Measurements from ENCODE around the gene TRIM62. TPM values are rescaled to one million over a fixed set of nuclear protein-coding genes. Genes with fewer than 3 reads are reported as not detected.

The TRIM62 gene
- total RNA-seq, 6 experiments from 2014 or later: 1.1 to 2.4 (median 1.7) TPM

DNA sequence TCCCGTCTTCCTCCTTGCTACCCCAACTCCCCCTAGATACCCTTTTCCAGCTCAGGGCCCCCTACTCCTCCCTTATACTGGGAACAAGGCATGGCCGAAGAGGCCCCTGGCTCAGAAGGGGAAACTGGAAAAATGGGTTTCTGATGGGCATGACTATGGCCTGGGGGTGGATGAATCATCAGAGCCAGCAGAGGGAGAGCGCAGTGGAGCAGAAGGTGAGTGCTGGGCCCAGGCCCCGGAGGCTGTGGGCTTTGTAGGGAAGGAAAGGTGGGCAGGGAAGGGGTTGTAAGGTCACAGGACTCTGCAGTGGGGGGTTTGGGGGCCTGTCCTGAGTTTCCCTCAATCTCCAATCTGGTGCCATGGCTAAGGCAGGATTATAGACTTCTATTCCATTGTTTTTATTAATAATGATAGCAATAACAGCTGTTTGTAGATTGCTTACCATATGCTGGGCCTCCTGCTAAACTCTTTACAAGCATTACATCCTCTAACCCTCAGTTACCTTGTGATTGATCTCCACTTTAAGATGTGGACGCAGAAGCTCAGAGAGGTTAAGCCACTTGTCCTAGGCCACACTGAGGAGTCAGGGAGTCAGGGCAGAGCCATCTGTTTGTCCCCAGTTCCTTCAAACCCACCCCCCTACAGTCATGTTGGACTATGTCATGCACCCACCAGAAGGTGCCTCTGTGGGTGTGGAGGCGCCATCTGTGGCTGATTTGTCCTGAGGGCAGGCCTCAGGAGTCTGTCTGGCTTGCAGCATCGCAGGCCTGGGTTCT lies 38.2 kb upstream of the TRIM62 start:
- H3K9me3 ChIP-seq: no peaks in the 10 kb centered on the region
- DNase-seq (no peak), ATAC-seq (no peak)
- WGBS (ENCODE audit: insufficient coverage, low coverage, low lambda C conversion rate, missing lambda C conversion rate): 76% methylated on average over 3 of the region's 7 CpGs
- no peak overlapping the region for H3K27ac ChIP-seq
- H3K4me1 ChIP-seq: peaks cover 0 to 4% (median 0%) of the 10 kb centered on the region in 4 donors
- TF ChIP-seq POLR2A (IDR thresholded peaks at IDR 0.05): no peak
- TF ChIP-seq, protein P1, sequence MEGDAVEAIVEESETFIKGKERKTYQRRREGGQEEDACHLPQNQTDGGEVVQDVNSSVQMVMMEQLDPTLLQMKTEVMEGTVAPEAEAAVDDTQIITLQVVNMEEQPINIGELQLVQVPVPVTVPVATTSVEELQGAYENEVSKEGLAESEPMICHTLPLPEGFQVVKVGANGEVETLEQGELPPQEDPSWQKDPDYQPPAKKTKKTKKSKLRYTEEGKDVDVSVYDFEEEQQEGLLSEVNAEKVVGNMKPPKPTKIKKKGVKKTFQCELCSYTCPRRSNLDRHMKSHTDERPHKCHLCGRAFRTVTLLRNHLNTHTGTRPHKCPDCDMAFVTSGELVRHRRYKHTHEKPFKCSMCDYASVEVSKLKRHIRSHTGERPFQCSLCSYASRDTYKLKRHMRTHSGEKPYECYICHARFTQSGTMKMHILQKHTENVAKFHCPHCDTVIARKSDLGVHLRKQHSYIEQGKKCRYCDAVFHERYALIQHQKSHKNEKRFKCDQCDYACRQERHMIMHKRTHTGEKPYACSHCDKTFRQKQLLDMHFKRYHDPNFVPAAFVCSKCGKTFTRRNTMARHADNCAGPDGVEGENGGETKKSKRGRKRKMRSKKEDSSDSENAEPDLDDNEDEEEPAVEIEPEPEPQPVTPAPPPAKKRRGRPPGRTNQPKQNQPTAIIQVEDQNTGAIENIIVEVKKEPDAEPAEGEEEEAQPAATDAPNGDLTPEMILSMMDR (IDR thresholded peaks at IDR 0.05): no peak
- intact Hi-C loops (cut with DNase I): no loop called here
- no peaks in the 10 kb centered on the region for H3K27me3 ChIP-seq
- no peak overlapping the region for H3K4me3 ChIP-seq
- H3K36me3 ChIP-seq: no peaks in the 10 kb centered on the region

DNA sequence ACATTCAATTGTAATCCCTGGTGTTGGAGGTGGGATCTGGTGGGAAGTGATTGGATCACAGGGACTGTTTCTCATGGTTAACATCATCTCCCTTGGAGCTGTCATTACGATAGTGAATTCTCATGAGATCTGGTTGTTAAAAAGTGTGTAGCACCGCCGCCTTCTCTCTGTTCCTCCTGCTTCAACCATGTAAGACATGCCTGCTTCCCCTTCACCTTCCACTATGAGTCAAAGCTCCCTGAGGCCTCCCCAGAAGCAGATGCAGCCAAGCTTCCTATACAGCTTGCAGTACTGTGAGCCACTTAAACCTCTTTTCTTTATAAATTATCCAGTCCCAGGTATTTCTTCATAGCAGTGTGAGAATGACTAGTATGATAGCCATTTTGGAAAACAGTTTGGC lies 30.1 kb upstream of the TRIM62 start:
- no peaks in the 10 kb centered on the region for H3K4me1 ChIP-seq
- ATAC-seq (no peak), DNase-seq (no peak)
- H3K4me3 ChIP-seq: no peak overlapping the region
- intact Hi-C loops (cut with DNase I): no loop called here
- H3K36me3 ChIP-seq: no peaks in the 10 kb centered on the region
- no peaks in the 10 kb centered on the region for H3K27me3 ChIP-seq
- no peak overlapping the region for H3K27ac ChIP-seq
- 100% methylated on average over 2 of the region's 3 CpGs for WGBS (ENCODE audit: insufficient coverage, low coverage, low lambda C conversion rate, missing lambda C conversion rate)
- no peak for TF ChIP-seq POLR2A (IDR thresholded peaks at IDR 0.05)
- TF ChIP-seq, protein P1 (IDR thresholded peaks at IDR 0.05): no peak
- H3K9me3 ChIP-seq: no peaks in the 10 kb centered on the region

DNA sequence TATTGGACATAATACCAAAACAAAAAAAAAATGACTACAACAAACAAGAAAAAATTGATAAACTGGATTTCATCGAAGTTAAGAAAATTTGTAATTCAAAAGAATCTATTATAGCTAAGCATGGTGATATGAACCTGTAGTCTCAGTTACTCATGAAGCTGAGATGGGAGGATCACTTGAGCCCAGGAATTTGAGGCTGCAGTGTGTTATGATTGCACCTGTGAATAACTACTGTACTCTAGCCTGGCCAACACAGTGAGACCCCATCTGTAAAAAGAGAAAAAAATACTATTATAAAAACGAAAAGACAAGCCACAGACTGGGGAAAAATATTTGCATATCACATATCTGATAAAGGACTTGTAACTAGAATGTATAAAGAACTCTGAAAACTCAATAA lies 24.5 kb upstream of the TRIM62 start:
- ATAC-seq: no peak
- intact Hi-C loops (cut with DNase I): no loop called here
- H3K4me3 ChIP-seq: no peak overlapping the region
- no peak overlapping the region for H3K27ac ChIP-seq
- WGBS (ENCODE audit: insufficient coverage, low coverage, low lambda C conversion rate, missing lambda C conversion rate): 30% methylated on average over 2 of the region's 2 CpGs
- H3K36me3 ChIP-seq: no peaks in the 10 kb centered on the region
- H3K9me3 ChIP-seq: no peaks in the 10 kb centered on the region
- DNase-seq: no peak
- H3K4me1 ChIP-seq: peaks cover 0 to 8% (median 2%) of the 10 kb centered on the region in 4 donors
- H3K27me3 ChIP-seq: no peaks in the 10 kb centered on the region
- TF ChIP-seq POLR2A (IDR thresholded peaks at IDR 0.05): no peak
- TF ChIP-seq, protein P1 (IDR thresholded peaks at IDR 0.05): no peak

DNA sequence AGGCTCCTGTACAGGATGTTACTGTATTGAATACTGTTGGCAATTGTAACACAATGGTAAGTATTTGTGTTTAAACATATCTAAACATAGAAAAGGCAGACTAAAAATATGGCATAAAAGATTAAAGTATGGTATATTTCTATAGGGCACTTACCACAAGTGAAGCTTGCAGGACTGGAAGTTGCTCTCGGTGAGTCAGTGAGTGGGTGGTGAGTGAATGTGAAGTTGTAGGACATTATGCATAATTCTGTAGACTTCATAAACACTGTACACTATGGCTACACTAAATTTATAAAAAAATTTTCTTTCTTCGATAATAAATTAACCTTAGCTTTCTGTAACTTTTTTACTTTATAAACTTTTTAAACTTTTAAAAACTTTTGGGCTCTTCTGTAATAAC lies 13.7 kb upstream of the TRIM62 start:
- TF ChIP-seq, protein P1 (IDR thresholded peaks at IDR 0.05): no peak
- Histone ChIP-seq H3K36me3 (no peaks in the 10 kb centered on the region), H3K27ac (no peak overlapping the region)

More for the DNA sequence above, 13.7 kb upstream of the TRIM62 start:
- ATAC-seq (no peak), DNase-seq (no peak)
- Histone ChIP-seq H3K4me1 (no peaks in the 10 kb centered on the region), H3K27me3 (no peaks in the 10 kb centered on the region), H3K9me3 (no peaks in the 10 kb centered on the region), H3K4me3 (no peak overlapping the region)
- 59% methylated on average over 2 of the region's 2 CpGs for WGBS (ENCODE audit: insufficient coverage, low coverage, low lambda C conversion rate, missing lambda C conversion rate)
- intact Hi-C loops (cut with DNase I): no loop called here
